ENCODE results near the gene SLC22A1. TPM values are rescaled to one million over a fixed set of nuclear protein-coding genes. Genes with fewer than 3 reads are reported as not detected.
A peak's percentile ranks its signal among the peaks of the same experiment; 100 is the strongest.

Gene SLC22A1
- total and polyA plus RNA-seq, 2 experiments from 2014 or later, result 0.10 to 0.65 TPM

GRCh38 chr6:160080097-160080496 is 41.5 kb upstream of the SLC22A1 start (continued):
- TF ChIP-seq, protein P1, sequence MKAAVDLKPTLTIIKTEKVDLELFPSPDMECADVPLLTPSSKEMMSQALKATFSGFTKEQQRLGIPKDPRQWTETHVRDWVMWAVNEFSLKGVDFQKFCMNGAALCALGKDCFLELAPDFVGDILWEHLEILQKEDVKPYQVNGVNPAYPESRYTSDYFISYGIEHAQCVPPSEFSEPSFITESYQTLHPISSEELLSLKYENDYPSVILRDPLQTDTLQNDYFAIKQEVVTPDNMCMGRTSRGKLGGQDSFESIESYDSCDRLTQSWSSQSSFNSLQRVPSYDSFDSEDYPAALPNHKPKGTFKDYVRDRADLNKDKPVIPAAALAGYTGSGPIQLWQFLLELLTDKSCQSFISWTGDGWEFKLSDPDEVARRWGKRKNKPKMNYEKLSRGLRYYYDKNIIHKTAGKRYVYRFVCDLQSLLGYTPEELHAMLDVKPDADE (IDR thresholded peaks at IDR 0.05), result no peak

DNA sequence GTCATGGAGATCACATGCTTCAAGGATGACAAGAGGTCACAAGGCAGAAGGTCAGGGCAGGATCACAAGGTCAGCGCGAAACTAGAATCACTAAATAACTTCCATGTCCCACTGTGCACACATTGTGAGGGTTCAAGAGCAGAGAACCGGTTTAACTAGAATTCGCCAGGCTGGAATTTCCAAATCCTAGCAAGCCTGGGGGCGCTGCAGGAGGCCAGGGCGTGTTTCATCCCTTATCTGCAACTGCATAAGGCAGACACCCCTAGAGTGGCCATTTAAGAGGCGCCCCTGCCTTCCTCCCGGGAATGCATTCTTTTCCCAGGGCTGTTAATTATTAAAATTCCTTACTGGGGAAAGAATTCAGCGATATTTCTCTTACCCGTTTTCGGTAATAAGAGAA is 40.2 kb upstream of the SLC22A1 start:
- ATAC-seq, result no peak
- Histone ChIP-seq H3K4me3 (no peak overlapping the region), H3K4me1 (ENCODE audit: insufficient read depth) (no peaks in the 10 kb centered on the region), H3K27ac (ENCODE audit: low read depth) (no peak overlapping the region), H3K79me2 (replicated peaks; ENCODE audit: insufficient read depth) (no peaks in the 10 kb centered on the region), H3K9me2 (ENCODE audit: insufficient read depth) (no peaks in the 10 kb centered on the region), H2AFZ (no peak overlapping the region), H3F3A (replicated peaks; ENCODE audit: low read depth) (no peaks in the 10 kb centered on the region), H3K27me3 (ENCODE audit: insufficient read depth) (no peaks in the 10 kb centered on the region), H3K36me3 (ENCODE audit: insufficient read depth) (peaks cover 44% of the 10 kb centered on the region), H4K20me1 (replicated peaks; ENCODE audit: insufficient read depth) (no peaks in the 10 kb centered on the region; the same call in 1 of the 2 replicates), H3K4me2 (no peak overlapping the region)
- 0 out of 2 replicates have a peak overlapping the region, but pooled peaks have one; percentile 46 for H3K27ac Mint-ChIP-seq
- H3K9me3 Mint-ChIP-seq, result peaks cover 11% of the 10 kb centered on the region
- H3K4me3 Mint-ChIP-seq, result no peak overlapping the region
- peaks cover 13% of the 10 kb centered on the region for H3K27me3 Mint-ChIP-seq (ENCODE audit: insufficient read depth, low read depth, poor library complexity)
- DNase-seq (ENCODE audit: low spot score), result peak; percentile 21
- TF ChIP-seq ZNF331 (CRISPR knock-in tag; IDR thresholded peaks at IDR 0.05; ENCODE audit: low read depth) (no peak), NANOG (IDR thresholded peaks at IDR 0.05; ENCODE audit: borderline replicate concordance) (no peak), CTCF (conservative IDR thresholded peaks at IDR 0.05; ENCODE audit: low read depth in 2 of 2) (no peak), JUNB (IDR thresholded peaks at IDR 0.05; ENCODE audit: unreplicated experiment) (no peak), CREB1 (CRISPR knock-in tag; IDR thresholded peaks at IDR 0.05; ENCODE audit: low read depth) (no peak), POLR2AphosphoS5 (IDR thresholded peaks at IDR 0.05; ENCODE audit: low read depth) (no peak), EZH2phosphoT487 (IDR thresholded peaks at IDR 0.05; ENCODE audit: unreplicated experiment) (no peak), STAT1 (IDR thresholded peaks at IDR 0.05; ENCODE audit: unreplicated experiment) (no peak)
- TF ChIP-seq, protein P2, sequence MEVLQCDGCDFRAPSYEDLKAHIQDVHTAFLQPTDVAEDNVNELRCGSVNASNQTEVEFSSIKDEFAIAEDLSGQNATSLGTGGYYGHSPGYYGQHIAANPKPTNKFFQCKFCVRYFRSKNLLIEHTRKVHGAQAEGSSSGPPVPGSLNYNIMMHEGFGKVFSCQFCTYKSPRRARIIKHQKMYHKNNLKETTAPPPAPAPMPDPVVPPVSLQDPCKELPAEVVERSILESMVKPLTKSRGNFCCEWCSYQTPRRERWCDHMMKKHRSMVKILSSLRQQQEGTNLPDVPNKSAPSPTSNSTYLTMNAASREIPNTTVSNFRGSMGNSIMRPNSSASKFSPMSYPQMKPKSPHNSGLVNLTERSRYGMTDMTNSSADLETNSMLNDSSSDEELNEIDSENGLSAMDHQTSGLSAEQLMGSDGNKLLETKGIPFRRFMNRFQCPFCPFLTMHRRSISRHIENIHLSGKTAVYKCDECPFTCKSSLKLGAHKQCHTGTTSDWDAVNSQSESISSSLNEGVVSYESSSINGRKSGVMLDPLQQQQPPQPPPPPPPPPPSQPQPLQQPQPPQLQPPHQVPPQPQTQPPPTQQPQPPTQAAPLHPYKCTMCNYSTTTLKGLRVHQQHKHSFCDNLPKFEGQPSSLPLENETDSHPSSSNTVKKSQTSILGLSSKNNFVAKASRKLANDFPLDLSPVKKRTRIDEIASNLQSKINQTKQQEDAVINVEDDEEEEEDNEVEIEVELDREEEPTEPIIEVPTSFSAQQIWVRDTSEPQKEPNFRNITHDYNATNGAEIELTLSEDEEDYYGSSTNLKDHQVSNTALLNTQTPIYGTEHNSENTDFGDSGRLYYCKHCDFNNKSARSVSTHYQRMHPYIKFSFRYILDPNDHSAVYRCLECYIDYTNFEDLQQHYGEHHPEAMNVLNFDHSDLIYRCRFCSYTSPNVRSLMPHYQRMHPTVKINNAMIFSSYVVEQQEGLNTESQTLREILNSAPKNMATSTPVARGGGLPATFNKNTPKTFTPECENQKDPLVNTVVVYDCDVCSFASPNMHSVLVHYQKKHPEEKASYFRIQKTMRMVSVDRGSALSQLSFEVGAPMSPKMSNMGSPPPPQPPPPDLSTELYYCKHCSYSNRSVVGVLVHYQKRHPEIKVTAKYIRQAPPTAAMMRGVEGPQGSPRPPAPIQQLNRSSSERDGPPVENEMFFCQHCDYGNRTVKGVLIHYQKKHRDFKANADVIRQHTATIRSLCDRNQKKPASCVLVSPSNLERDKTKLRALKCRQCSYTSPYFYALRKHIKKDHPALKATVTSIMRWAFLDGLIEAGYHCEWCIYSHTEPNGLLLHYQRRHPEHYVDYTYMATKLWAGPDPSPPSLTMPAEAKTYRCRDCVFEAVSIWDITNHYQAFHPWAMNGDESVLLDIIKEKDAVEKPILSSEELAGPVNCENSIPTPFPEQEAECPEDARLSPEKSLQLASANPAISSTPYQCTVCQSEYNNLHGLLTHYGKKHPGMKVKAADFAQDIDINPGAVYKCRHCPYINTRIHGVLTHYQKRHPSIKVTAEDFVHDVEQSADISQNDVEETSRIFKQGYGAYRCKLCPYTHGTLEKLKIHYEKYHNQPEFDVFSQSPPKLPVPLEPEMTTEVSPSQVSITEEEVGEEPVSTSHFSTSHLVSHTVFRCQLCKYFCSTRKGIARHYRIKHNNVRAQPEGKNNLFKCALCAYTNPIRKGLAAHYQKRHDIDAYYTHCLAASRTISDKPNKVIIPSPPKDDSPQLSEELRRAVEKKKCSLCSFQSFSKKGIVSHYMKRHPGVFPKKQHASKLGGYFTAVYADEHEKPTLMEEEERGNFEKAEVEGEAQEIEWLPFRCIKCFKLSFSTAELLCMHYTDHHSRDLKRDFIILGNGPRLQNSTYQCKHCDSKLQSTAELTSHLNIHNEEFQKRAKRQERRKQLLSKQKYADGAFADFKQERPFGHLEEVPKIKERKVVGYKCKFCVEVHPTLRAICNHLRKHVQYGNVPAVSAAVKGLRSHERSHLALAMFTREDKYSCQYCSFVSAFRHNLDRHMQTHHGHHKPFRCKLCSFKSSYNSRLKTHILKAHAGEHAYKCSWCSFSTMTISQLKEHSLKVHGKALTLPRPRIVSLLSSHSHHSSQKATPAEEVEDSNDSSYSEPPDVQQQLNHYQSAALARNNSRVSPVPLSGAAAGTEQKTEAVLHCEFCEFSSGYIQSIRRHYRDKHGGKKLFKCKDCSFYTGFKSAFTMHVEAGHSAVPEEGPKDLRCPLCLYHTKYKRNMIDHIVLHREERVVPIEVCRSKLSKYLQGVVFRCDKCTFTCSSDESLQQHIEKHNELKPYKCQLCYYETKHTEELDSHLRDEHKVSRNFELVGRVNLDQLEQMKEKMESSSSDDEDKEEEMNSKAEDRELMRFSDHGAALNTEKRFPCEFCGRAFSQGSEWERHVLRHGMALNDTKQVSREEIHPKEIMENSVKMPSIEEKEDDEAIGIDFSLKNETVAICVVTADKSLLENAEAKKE (CRISPR knock-in tag; IDR thresholded peaks at IDR 0.05), result no peak
- TF ChIP-seq, protein P3, sequence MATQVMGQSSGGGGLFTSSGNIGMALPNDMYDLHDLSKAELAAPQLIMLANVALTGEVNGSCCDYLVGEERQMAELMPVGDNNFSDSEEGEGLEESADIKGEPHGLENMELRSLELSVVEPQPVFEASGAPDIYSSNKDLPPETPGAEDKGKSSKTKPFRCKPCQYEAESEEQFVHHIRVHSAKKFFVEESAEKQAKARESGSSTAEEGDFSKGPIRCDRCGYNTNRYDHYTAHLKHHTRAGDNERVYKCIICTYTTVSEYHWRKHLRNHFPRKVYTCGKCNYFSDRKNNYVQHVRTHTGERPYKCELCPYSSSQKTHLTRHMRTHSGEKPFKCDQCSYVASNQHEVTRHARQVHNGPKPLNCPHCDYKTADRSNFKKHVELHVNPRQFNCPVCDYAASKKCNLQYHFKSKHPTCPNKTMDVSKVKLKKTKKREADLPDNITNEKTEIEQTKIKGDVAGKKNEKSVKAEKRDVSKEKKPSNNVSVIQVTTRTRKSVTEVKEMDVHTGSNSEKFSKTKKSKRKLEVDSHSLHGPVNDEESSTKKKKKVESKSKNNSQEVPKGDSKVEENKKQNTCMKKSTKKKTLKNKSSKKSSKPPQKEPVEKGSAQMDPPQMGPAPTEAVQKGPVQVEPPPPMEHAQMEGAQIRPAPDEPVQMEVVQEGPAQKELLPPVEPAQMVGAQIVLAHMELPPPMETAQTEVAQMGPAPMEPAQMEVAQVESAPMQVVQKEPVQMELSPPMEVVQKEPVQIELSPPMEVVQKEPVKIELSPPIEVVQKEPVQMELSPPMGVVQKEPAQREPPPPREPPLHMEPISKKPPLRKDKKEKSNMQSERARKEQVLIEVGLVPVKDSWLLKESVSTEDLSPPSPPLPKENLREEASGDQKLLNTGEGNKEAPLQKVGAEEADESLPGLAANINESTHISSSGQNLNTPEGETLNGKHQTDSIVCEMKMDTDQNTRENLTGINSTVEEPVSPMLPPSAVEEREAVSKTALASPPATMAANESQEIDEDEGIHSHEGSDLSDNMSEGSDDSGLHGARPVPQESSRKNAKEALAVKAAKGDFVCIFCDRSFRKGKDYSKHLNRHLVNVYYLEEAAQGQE (IDR thresholded peaks at IDR 0.05; ENCODE audit: unreplicated experiment), result no peak
- TF ChIP-seq, protein P1 (IDR thresholded peaks at IDR 0.05), result no peak
- H3K4me1 Mint-ChIP-seq, result peaks cover 3% of the 10 kb centered on the region; the same call in 2 of the 3 replicates
- H3K36me3 Mint-ChIP-seq (ENCODE audit: low read depth), result peaks cover 96% of the 10 kb centered on the region

All from GM23338 (cell line).